Neural crest cell (in vitro differentiated cells): ENCODE results near the gene CIDEC. TPM values are rescaled to one million over a fixed set of nuclear protein-coding genes. Genes with fewer than 3 reads are reported as not detected.

Source experiments
- DNase-seq: peaks from one replicate; pipeline ENCODE4 v3.0.0; 2021; ENCODE audit warnings: low read depth, mixed read lengths, low spot score
- H3K27ac Mint-ChIP-seq: one replicate; pipeline ENCODE4 v1.8.0; 2021; ENCODE audit warnings: mild to moderate bottlenecking, mixed read lengths; ENCODE audit not compliant: unreplicated experiment
- H3K27me3 Mint-ChIP-seq: 2 replicates; pipeline ENCODE4 v1.8.0; 2021; ENCODE audit warnings: low read depth, mild to moderate bottlenecking, mixed read lengths
- H3K36me3 Mint-ChIP-seq: 2 replicates; pipeline ENCODE4 v1.8.0; 2021; ENCODE audit warnings: low read depth, mild to moderate bottlenecking, mixed read lengths
- H3K4me1 Mint-ChIP-seq: 2 replicates; pipeline ENCODE4 v1.8.0; 2021; ENCODE audit warnings: mixed read lengths
- H3K4me3 Mint-ChIP-seq: one replicate; pipeline ENCODE4 v1.8.0; 2021; ENCODE audit warnings: mild to moderate bottlenecking, mixed read lengths
- H3K9me3 Mint-ChIP-seq: 2 replicates; pipeline ENCODE4 v1.8.0; 2021; ENCODE audit warnings: mixed read lengths
- CTCF ChIP-seq: fragments of 200-600 bp; sonication (generic); conservative IDR thresholded peaks from 2 replicates; pipeline ENCODE4 v1.5.0; 2021; ENCODE audit warnings: antibody characterized with exemption, mild to moderate bottlenecking
- total RNA-seq: library from RNA; stranded (reverse); gene quantifications from 2 replicates; pipeline ENCODE4 v1.2.1, GENCODE V29; 2021

Gene CIDEC
- total RNA-seq, 1 donor from 2014 or later, result not detected

- TF ChIP-seq CTCF, result no peak
- H3K4me3 Mint-ChIP-seq, result no peak overlapping the region
- H3K36me3 Mint-ChIP-seq, result peaks cover 4% of the 10 kb centered on the region
- DNase-seq, result no peak
- no peaks in the 10 kb centered on the region for H3K4me1 Mint-ChIP-seq
- no peaks in the 10 kb centered on the region for H3K27me3 Mint-ChIP-seq
- H3K9me3 Mint-ChIP-seq, result no peaks in the 10 kb centered on the region
- no peak overlapping the region for H3K27ac Mint-ChIP-seq
Observed at GRCh38 chr3:9818666-9819335, 61.3 kb downstream of the CIDEC start.

- TF ChIP-seq CTCF, result no peak
- Mint-ChIP-seq H3K36me3 (peaks cover 4% of the 10 kb centered on the region), H3K9me3 (no peaks in the 10 kb centered on the region), H3K4me3 (no peak overlapping the region), H3K27me3 (no peaks in the 10 kb centered on the region), H3K4me1 (no peaks in the 10 kb centered on the region), H3K27ac (no peak overlapping the region)
- no peak for DNase-seq
Observed at GRCh38 chr3:9817436-9817835, 62.6 kb downstream of the CIDEC start.

Other genes with a start within 250 kb of the CIDEC start
- 25.0 and 29.8 TPM in 2 replicates for gene MTMR14, start 230.7 kb downstream of the CIDEC start, total RNA-seq
- 0.48 and 1.3 TPM in 2 replicates for gene CPNE9, start 176.4 kb downstream of the CIDEC start, total RNA-seq
- gene BRPF1, start 148.5 kb downstream of the CIDEC start, total RNA-seq, result 36.9 and 39.2 TPM in 2 replicates
- gene OGG1, start 130.3 kb downstream of the CIDEC start, total RNA-seq, result 38.6 and 39.8 TPM in 2 replicates
- 19.5 and 22.5 TPM in 2 replicates for gene CAMK1, start 110.3 kb downstream of the CIDEC start, total RNA-seq
- 70.0 and 73.2 TPM in 2 replicates for gene TADA3, start 87.8 kb downstream of the CIDEC start, total RNA-seq
- 147 and 156 TPM in 2 replicates for gene ARPC4, start 87.2 kb downstream of the CIDEC start, total RNA-seq
- 28.3 and 31.0 TPM in 2 replicates for gene TTLL3, start 70.0 kb downstream of the CIDEC start, total RNA-seq
- gene RPUSD3, start 36.2 kb downstream of the CIDEC start, total RNA-seq, result 55.2 and 58.0 TPM in 2 replicates
- gene JAGN1, start 10.4 kb upstream of the CIDEC start, total RNA-seq, result 41.1 TPM in 2 replicates
- 1.4 and 1.7 TPM in 2 replicates for gene IL17RE, start 22.6 kb upstream of the CIDEC start, total RNA-seq
- 6.0 and 7.3 TPM in 2 replicates for gene IL17RC, start 36.8 kb upstream of the CIDEC start, total RNA-seq
- 16.9 and 18.3 TPM in 2 replicates for gene CRELD1, start 53.6 kb upstream of the CIDEC start, total RNA-seq
- gene PRRT3, start 72.2 kb upstream of the CIDEC start, total RNA-seq, result 5.7 and 6.4 TPM in 2 replicates
- 39.8 and 42.6 TPM in 2 replicates for gene EMC3, start 106.6 kb upstream of the CIDEC start, total RNA-seq
- 65.4 and 67.9 TPM in 2 replicates for gene FANCD2, start 146.2 kb upstream of the CIDEC start, total RNA-seq
- gene FANCD2OS, start 228.0 kb upstream of the CIDEC start, total RNA-seq, result not detected in 2 replicates
- 125 and 138 TPM in 2 replicates for gene BRK1, start 235.4 kb upstream of the CIDEC start, total RNA-seq